Gastrocnemius medialis (tissue), 4 donors: ENCODE measurements around the gene PRM1. TPM values are rescaled to one million over a fixed set of nuclear protein-coding genes. Genes with fewer than 3 reads are reported as not detected.
"Not testable (repeated sequence)": the region's sequence is repeated elsewhere in the genome, so short reads cannot be mapped to it uniquely, and the experiment has no call there.

Experiments
- ATAC-seq, 2 donors: fragments of 150-250 bp; one replicate each; pipeline ENCODE4 v1.9.1; 2016
- DNase-seq, 2 donors: peaks; one replicate each; pipeline ENCODE4 v3.0.0-alpha.2; 2019
- H3K27ac ChIP-seq, 4 donors: fragments of 200-600 bp; sonication (generic); 1 replicate in 1 of 4; 2 replicates in 3 of 4; pipeline ENCODE4 v1.5.1; 2016 to 2018; ENCODE audit warnings: mild to moderate bottlenecking in 2 of 4, moderate library complexity in 1 of 4
- H3K27me3 ChIP-seq, 3 donors: fragments of 200-600 bp; sonication (generic) in 2 of 3; 1 replicate in 1 of 3; 2 replicates in 2 of 3; pipeline versions ENCODE4 v1.5.1 to v1.6.0; 2016 to 2019; ENCODE audit warnings: mild to moderate bottlenecking in 1 of 3, moderate library complexity in 1 of 3
- H3K36me3 ChIP-seq, 2 donors: fragments of 200-600 bp; sonication (generic) in 1 of 2; one replicate each; pipeline ENCODE4 v1.5.1; 2017 to 2018
- H3K4me1 ChIP-seq, 2 donors: fragments of 200-600 bp; sonication (generic) in 1 of 2; one replicate each; pipeline ENCODE4 v1.5.1; 2016 to 2017; ENCODE audit warnings: mild to moderate bottlenecking in 2 of 2
- H3K4me3 ChIP-seq, 4 donors: fragments of 200-600 bp; sonication (generic) in 3 of 4; 1 replicate in 1 of 4; 2 replicates in 3 of 4; pipeline ENCODE4 v1.5.1; 2016 to 2019; ENCODE audit warnings: mild to moderate bottlenecking in 2 of 4
- H3K9me3 ChIP-seq, 3 donors: fragments of 200-600 bp; sonication (generic) in 2 of 3; 1 replicate in 1 of 3; 2 replicates in 2 of 3; pipeline ENCODE4 v1.5.1; 2016 to 2019
- POLR2A ChIP-seq, 2 donors: fragments of 450-650 bp; IDR thresholded peaks; one replicate each; pipeline ENCODE4 v1.6.1; 2017; ENCODE audit warnings: antibody characterized with exemption in 2 of 2, mild to moderate bottlenecking in 2 of 2, moderate library complexity in 2 of 2
- in situ Hi-C, 4 donors: fragments of 200-750 bp; cut with MboI; loops; one replicate each; pipeline versions ENCODE4 v1.15.0 to v1.8.0; 2017; ENCODE audit warnings: low sequenced_read_pairs in 4 of 4
- intact Hi-C: fragments of 100-400 bp; cut with DNase I; formaldehyde crosslinking; loops from one replicate; pipeline ENCODE4 v1.15.1; 2023; ENCODE audit warnings: low total_unique reads
- total RNA-seq, 4 donors: library from RNA; depleted of rRNA; stranded (reverse); fragments of >200 nt; gene quantifications; one replicate each; pipeline versions ENCODE4 v1.1.0 to v1.2.3, GENCODE V29; 2016
- TF ChIP-seq, protein P1 (sequence below), 5 experiments: fragments of 450-650 bp in 3 of 5; fragments of 200-600 bp in 2 of 5; sonication (generic) in 2 of 5; IDR thresholded peaks in 4 of 5; conservative IDR thresholded peaks in 1 of 5; 1 replicate in 4 of 5; 2 replicates in 1 of 5; pipeline ENCODE4 v1.5.1; 2016 to 2019; ENCODE audit warnings: antibody characterized with exemption in 5 of 5, mild to moderate bottlenecking in 3 of 5, moderate library complexity in 3 of 5

The PRM1 gene
- total RNA-seq, 4 donors from 2014 or later = not detected

- Histone ChIP-seq H3K36me3 (no peaks in the 10 kb centered on the region), H3K27ac (no peak overlapping the region), H3K4me3 (no peak overlapping the region), H3K9me3 (no peaks in the 10 kb centered on the region), H3K4me1 (peaks cover 9 to 13% of the 10 kb centered on the region in 2 donors), H3K27me3 (no peaks in the 10 kb centered on the region)
- intact Hi-C loops (no loop called here), in situ Hi-C loops (no loop called here)
- ATAC-seq = no peak
- no peak for TF ChIP-seq POLR2A (IDR thresholded peaks at IDR 0.05)
- no peak for DNase-seq
Observed at GRCh38 chr16:11301645-11302501, 20.7 kb upstream of the PRM1 start.

DNA sequence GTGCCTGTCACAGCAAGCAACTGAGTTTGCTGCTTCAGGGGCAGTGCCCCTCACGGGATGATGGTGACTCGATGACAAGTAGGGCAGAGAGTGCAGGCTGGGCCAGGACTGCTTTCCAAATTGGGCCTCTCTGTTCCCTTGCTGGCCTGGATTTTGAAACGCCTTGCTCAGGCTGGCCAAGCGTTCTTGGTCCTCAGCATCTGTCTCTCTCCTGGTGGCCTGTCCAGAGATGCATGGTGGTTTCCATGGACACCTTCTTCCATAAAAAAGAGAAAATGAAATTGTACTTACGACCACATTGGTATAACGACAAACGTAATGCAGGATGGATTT, 19.4 kb upstream of the PRM1 start:
- DNase-seq = no peak
- Histone ChIP-seq H3K4me1 (peaks cover 9 to 14% of the 10 kb centered on the region in 2 donors), H3K4me3 (no peak overlapping the region), H3K27me3 (no peaks in the 10 kb centered on the region), H3K36me3 (no peaks in the 10 kb centered on the region), H3K27ac (no peak overlapping the region), H3K9me3 (no peaks in the 10 kb centered on the region)
- intact Hi-C loops = no loop called here
- in situ Hi-C loops = no loop called here
- TF ChIP-seq, protein P1, sequence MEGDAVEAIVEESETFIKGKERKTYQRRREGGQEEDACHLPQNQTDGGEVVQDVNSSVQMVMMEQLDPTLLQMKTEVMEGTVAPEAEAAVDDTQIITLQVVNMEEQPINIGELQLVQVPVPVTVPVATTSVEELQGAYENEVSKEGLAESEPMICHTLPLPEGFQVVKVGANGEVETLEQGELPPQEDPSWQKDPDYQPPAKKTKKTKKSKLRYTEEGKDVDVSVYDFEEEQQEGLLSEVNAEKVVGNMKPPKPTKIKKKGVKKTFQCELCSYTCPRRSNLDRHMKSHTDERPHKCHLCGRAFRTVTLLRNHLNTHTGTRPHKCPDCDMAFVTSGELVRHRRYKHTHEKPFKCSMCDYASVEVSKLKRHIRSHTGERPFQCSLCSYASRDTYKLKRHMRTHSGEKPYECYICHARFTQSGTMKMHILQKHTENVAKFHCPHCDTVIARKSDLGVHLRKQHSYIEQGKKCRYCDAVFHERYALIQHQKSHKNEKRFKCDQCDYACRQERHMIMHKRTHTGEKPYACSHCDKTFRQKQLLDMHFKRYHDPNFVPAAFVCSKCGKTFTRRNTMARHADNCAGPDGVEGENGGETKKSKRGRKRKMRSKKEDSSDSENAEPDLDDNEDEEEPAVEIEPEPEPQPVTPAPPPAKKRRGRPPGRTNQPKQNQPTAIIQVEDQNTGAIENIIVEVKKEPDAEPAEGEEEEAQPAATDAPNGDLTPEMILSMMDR (IDR thresholded peaks at IDR 0.05 in 4 of 5, conservative IDR thresholded peaks at IDR 0.05 in 1 of 5) = no peak
- no peak for TF ChIP-seq POLR2A (IDR thresholded peaks at IDR 0.05)
- no peak for ATAC-seq

DNA sequence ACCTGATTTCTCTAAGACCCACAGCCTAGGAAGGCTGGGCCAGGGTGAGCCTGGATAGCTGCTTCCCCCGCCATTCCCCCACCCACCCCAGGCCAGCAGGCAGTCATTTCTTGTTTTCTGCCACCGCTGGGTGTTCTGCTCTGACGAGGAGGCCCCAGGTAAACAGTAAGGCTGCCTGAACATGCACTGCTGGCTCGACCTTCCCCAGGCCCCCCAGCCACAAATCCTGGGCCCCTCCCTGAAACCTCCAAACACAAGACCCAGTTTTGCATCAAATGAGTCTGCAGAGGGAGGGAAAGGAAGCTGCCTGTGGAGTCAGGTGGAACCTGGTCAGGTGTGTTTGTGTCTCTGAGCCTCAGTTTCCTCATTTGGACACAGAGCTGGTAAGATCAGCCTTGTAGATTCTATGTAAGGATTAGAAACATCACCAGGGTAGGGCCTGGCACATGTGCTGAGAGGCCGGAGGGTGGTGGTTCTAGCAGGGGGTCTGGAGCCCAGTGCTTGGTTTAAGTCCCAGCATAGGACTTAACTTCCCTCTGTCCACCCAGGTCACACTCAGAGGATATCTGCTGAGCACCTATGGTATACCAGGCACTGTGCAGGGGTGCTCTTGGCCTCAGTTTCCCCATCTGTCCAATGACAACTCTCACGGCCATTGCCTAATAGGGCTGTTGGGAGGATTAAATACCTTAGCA, 18.9 kb upstream of the PRM1 start:
- no peak overlapping the region for H3K4me3 ChIP-seq
- intact Hi-C loops (no loop called here), in situ Hi-C loops (no loop called here)
- peaks cover 9 to 14% of the 10 kb centered on the region in 2 donors for H3K4me1 ChIP-seq
- H3K36me3 ChIP-seq = no peaks in the 10 kb centered on the region
- no peaks in the 10 kb centered on the region for H3K27me3 ChIP-seq
- H3K27ac ChIP-seq = no peak overlapping the region
- no peak for TF ChIP-seq POLR2A (IDR thresholded peaks at IDR 0.05)
- TF ChIP-seq, protein P1 (IDR thresholded peaks at IDR 0.05 in 4 of 5, conservative IDR thresholded peaks at IDR 0.05 in 1 of 5) = no peak
- DNase-seq (no peak), ATAC-seq (no peak)
- H3K9me3 ChIP-seq = no peaks in the 10 kb centered on the region

DNA sequence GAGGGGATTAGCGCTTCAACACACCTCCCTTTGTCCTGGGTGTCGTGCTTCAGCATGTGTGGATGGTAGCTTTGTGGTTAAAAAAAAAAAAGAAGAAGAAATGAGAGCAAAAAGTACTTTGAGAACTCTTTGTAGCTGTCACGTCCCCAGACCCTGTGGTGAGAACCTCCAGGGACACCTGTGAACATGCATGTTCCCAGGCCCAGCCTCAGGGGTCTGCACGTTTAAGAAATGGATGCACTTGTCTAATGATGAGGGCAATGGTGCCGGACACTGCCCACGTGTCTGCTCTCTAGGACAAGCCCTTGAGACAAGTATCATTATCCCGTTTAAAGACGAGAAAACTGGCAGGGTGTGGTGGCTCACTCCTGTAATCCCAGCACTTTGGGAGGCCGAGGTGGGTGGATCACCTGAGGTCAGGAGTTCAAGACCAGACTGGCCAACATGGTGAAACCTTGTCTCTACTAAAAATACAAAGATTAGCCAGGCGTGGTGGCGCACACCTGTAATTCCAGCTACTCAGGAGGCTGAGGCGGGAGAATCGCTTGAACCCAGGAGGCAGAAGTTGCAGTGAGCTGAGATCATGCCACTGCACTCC, 17.9 kb upstream of the PRM1 start:
- H3K27me3 ChIP-seq, H3K9me3 ChIP-seq, ATAC-seq, in situ Hi-C loops, H3K36me3 ChIP-seq, DNase-seq, intact Hi-C loops, H3K4me3 ChIP-seq, H3K27ac ChIP-seq: not testable (repeated sequence)
- peaks cover 9 to 14% of the 10 kb centered on the region in 2 donors for H3K4me1 ChIP-seq

DNA sequence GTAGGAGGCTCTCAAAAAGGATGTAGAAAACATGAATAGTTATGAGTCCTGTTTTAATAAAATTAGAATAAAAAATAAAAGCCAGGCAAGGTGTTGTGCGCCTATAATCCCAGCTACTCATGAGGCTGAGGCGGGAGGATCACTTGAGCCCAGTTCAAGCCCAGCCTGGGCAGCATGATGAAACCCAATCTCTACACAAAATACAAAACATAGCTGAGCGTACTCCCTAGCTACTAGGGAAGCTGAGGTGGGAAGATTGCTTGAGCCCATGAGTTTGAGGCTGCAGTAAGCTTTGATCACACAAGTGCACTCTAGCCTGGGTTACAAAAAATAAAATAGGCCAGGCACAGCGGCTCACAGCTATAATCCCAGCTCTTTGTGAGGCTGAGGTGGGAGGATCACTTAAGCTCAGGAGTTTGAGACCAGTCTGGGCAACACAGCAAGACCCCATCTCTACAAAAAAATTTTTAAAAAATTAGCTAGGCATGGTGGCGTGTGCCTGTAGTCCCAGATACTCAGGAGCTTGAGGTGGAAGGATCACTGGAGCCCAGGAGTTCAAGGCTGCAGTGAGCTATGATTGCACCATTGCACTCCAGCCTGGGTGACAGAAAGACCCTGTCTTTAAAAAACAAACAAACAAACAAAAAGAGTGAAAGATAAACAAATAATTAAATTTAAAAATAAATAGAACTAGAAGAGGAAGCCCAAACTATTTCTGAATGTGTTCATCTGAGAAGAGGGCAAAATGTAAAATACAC, 17.2 kb upstream of the PRM1 start:
- H3K27ac ChIP-seq = no peak overlapping the region
- in situ Hi-C loops = no loop called here
- intact Hi-C loops = no loop called here

More for the DNA sequence above, 17.2 kb upstream of the PRM1 start:
- ATAC-seq = no peak
- Histone ChIP-seq H3K36me3 (no peaks in the 10 kb centered on the region), H3K27me3 (no peaks in the 10 kb centered on the region), H3K9me3 (no peaks in the 10 kb centered on the region), H3K4me1 (peaks cover 9 to 14% of the 10 kb centered on the region in 2 donors), H3K4me3 (no peak overlapping the region)
- no peak for DNase-seq
- TF ChIP-seq, protein P1 (IDR thresholded peaks at IDR 0.05 in 4 of 5, conservative IDR thresholded peaks at IDR 0.05 in 1 of 5) = no peak
- no peak for TF ChIP-seq POLR2A (IDR thresholded peaks at IDR 0.05)
